HCT116 (cell line): ENCODE results near the gene CAMK2D. TPM values are rescaled to one million over a fixed set of nuclear protein-coding genes. Genes with fewer than 3 reads are reported as not detected.

Experiments used
- CBX3 ChIP-seq: IDR thresholded peaks from 2 replicates; pipeline ENCODE4 v1.6.1; 2012; ENCODE audit warnings: low read depth
- POLR2A ChIP-seq: IDR thresholded peaks from 2 replicates; pipeline ENCODE4 v1.7.0; 2011; ENCODE audit warnings: borderline replicate concordance; ENCODE audit not compliant: insufficient read depth, insufficient read length; ENCODE audit errors: extremely low read depth
- TCF7L2 ChIP-seq: IDR thresholded peaks from 2 replicates; pipeline ENCODE4 v1.7.0; 2011; ENCODE audit warnings: borderline replicate concordance, inconsistent platforms; ENCODE audit not compliant: insufficient read depth, insufficient read length; ENCODE audit errors: extremely low read depth
- total RNA-seq: library from RNA; stranded (reverse); gene quantifications from one replicate; pipeline ENCODE4 v1.2.1, GENCODE V29; 2021; ENCODE audit not compliant: unreplicated experiment
- TF ChIP-seq, protein P1 (sequence below): IDR thresholded peaks from 2 replicates; pipeline ENCODE4 v1.6.1; 2012; ENCODE audit warnings: low read depth
- TF ChIP-seq, protein P2 (sequence below): IDR thresholded peaks from 2 replicates; pipeline ENCODE4 v1.6.1; 2012
- TF ChIP-seq, protein P3 (sequence below): IDR thresholded peaks from 2 replicates; pipeline ENCODE4 v1.6.1; 2012
- TF ChIP-seq, protein P4 (sequence below): IDR thresholded peaks from 2 replicates; pipeline ENCODE4 v1.6.1; 2011; ENCODE audit warnings: mild to moderate bottlenecking, low read length, moderate library complexity; ENCODE audit not compliant: insufficient replicate concordance; ENCODE audit errors: extremely low read depth

Gene CAMK2D
- total RNA-seq, 1 experiment from 2014 or later = 67.0 TPM

DNA sequence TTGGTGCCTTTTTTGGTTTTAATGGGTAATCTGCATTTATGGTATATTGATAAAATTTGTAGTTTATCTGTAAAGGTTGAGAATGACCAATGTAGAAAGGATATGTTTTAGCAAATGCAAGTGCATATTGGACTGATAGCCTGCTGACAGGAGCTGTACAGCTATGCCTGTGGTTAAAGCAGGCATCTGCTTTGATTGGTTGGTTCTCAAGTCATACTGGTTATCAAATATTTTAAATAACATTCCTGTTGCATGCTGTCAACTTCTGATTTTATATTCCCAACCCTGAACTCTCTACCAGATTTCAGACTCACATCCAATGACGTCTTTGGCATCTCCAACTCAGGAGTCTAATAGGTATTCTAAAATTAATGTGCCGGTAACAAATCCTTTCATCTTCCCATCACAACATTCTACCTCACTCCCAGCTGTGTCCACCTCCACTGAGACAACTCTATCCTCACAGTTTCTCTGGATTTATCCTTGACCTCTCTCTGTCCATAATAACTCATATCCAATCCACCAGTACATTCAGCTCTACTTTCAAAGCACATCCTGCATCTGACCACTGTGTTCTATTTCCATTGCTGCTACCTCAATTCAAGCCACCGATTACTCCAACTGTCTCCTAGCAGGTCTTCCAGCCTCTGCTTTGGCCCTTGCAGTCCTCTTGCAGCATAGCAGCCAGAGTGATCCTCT is 125.7 kb downstream of the CAMK2D start (continued):
- TF ChIP-seq, protein P1, sequence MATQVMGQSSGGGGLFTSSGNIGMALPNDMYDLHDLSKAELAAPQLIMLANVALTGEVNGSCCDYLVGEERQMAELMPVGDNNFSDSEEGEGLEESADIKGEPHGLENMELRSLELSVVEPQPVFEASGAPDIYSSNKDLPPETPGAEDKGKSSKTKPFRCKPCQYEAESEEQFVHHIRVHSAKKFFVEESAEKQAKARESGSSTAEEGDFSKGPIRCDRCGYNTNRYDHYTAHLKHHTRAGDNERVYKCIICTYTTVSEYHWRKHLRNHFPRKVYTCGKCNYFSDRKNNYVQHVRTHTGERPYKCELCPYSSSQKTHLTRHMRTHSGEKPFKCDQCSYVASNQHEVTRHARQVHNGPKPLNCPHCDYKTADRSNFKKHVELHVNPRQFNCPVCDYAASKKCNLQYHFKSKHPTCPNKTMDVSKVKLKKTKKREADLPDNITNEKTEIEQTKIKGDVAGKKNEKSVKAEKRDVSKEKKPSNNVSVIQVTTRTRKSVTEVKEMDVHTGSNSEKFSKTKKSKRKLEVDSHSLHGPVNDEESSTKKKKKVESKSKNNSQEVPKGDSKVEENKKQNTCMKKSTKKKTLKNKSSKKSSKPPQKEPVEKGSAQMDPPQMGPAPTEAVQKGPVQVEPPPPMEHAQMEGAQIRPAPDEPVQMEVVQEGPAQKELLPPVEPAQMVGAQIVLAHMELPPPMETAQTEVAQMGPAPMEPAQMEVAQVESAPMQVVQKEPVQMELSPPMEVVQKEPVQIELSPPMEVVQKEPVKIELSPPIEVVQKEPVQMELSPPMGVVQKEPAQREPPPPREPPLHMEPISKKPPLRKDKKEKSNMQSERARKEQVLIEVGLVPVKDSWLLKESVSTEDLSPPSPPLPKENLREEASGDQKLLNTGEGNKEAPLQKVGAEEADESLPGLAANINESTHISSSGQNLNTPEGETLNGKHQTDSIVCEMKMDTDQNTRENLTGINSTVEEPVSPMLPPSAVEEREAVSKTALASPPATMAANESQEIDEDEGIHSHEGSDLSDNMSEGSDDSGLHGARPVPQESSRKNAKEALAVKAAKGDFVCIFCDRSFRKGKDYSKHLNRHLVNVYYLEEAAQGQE = no peak
- no peak for TF ChIP-seq TCF7L2
- TF ChIP-seq, protein P2, sequence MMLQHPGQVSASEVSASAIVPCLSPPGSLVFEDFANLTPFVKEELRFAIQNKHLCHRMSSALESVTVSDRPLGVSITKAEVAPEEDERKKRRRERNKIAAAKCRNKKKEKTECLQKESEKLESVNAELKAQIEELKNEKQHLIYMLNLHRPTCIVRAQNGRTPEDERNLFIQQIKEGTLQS = no peak
- TF ChIP-seq, protein P3, sequence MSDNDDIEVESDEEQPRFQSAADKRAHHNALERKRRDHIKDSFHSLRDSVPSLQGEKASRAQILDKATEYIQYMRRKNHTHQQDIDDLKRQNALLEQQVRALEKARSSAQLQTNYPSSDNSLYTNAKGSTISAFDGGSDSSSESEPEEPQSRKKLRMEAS = no peak
- no peak for TF ChIP-seq POLR2A
- no peak for TF ChIP-seq CBX3
- TF ChIP-seq, protein P4, sequence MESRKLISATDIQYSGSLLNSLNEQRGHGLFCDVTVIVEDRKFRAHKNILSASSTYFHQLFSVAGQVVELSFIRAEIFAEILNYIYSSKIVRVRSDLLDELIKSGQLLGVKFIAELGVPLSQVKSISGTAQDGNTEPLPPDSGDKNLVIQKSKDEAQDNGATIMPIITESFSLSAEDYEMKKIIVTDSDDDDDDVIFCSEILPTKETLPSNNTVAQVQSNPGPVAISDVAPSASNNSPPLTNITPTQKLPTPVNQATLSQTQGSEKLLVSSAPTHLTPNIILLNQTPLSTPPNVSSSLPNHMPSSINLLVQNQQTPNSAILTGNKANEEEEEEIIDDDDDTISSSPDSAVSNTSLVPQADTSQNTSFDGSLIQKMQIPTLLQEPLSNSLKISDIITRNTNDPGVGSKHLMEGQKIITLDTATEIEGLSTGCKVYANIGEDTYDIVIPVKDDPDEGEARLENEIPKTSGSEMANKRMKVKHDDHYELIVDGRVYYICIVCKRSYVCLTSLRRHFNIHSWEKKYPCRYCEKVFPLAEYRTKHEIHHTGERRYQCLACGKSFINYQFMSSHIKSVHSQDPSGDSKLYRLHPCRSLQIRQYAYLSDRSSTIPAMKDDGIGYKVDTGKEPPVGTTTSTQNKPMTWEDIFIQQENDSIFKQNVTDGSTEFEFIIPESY = no peak
